Body of pancreas (tissue), 4 donors: Measurements from ENCODE around the gene GFM1. TPM values are rescaled to one million over a fixed set of nuclear protein-coding genes. Genes with fewer than 3 reads are reported as not detected.

Source experiments
- ATAC-seq: fragments of 150-250 bp; one replicate; pipeline ENCODE4 v1.9.1; 2016
- DNase-seq, 4 donors: peaks; one replicate each; pipeline ENCODE4 v3.0.0-alpha.2; 2019
- H3K27ac ChIP-seq, 4 donors: fragments of 200-600 bp; sonication (generic); 1 replicate in 3 of 4; 2 replicates in 1 of 4; pipeline versions ENCODE4 v1.5.1 to v1.6.1; 2016 to 2019; ENCODE audit warnings: mild to moderate bottlenecking in 1 of 4, mixed read lengths in 1 of 4, moderate library complexity in 1 of 4
- H3K27me3 ChIP-seq, 2 donors: fragments of 200-600 bp; sonication (generic); one replicate each; pipeline ENCODE4 v1.6.0; 2016; ENCODE audit warnings: mild to moderate bottlenecking in 1 of 2
- H3K36me3 ChIP-seq, 2 donors: fragments of 200-600 bp; sonication (generic); replicated peaks in 1 of 2; 2 replicates each; pipeline ENCODE4 v1.5.1; 2016; ENCODE audit warnings: low read depth in 2 of 2; ENCODE audit not compliant: insufficient read depth in 1 of 2
- H3K4me1 ChIP-seq: fragments of 200-600 bp; sonication (generic); one replicate; pipeline ENCODE4 v1.6.0; 2016
- H3K4me3 ChIP-seq, 2 donors: fragments of 200-600 bp; sonication (generic); 1 replicate in 1 of 2; 2 replicates in 1 of 2; pipeline ENCODE4 v1.5.1; 2016 to 2019
- H3K9me3 ChIP-seq, 3 donors: fragments of 200-600 bp; sonication (generic); 1 replicate in 2 of 3; 2 replicates in 1 of 3; pipeline ENCODE4 v1.5.1; 2016
- POLR2A ChIP-seq, 3 donors: fragments of 450-650 bp; IDR thresholded peaks; one replicate each; pipeline ENCODE4 v1.6.1; 2016; ENCODE audit warnings: antibody characterized with exemption in 3 of 3, mild to moderate bottlenecking in 2 of 3
- WGBS, 2 donors: methylation state at CpG; one replicate each; pipeline ENCODE4 v1.1.5; 2017; 5-methylcytosine and 5-hydroxymethylcytosine counted together
- intact Hi-C: fragments of 100-400 bp; cut with DNase I; formaldehyde crosslinking; loops from one replicate; pipeline ENCODE4 v1.15.1; 2023
- total RNA-seq, 2 donors: library from RNA; depleted of rRNA; stranded (reverse); fragments of >200 nt; gene quantifications; one replicate each; pipeline ENCODE4 v1.1.0, GENCODE V29; 2016
- TF ChIP-seq, protein P1 (sequence below), 7 experiments: fragments of 450-650 bp in 4 of 7; fragments of 200-600 bp in 3 of 7; sonication (generic) in 3 of 7; IDR thresholded peaks; one replicate each; pipeline ENCODE4 v1.5.1; 2016 to 2019; ENCODE audit warnings: antibody characterized with exemption in 7 of 7

Gene GFM1
- total RNA-seq: 10 to 100 TPM; 25.4 to 53.7 TPM

DNA sequence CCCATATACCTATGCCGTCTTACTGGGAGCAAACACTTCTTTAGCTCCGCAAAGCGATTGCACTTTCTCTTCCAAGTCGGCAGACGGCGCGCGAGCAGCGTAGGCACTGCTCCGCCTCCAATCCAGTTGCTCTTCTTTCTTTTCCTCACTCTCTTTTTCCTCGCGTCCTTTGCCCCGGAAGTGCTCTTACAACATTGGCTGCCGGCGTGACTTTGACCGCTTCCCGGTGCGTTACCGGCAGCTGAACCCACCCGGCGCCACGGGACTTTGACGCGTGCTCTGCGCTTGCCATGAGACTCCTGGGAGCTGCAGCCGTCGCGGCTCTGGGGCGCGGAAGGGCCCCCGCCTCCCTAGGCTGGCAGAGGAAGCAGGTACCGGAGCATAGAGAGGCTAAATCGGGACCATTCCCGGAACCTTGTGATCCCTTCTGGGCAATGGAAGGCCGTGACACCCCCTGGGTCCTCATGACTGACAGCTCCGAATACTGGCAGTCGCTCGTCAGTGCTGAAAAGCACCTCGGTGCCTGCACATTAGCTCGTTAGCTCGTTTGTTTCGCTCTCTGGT, at the start of gene GFM1:
Gene GFM1, plus strand, starts transcription at position 183 of the 564 bp plus-strand sequence. Its CDS starts 108 bp downstream, at position 291.
- Histone ChIP-seq H3K4me3 (peak within 1 kb of the TSS; percentile 67 to 70), H3K27me3 (no peaks in the 10 kb centered on the region), H3K9me3 (no peaks in the 10 kb centered on the region), H3K27ac (peak within 1 kb of the TSS in 3 of 4 donors; percentile 66 to 87 (median 81)), H3K4me1 (peaks cover 15% of the 10 kb centered on the region), H3K36me3 (no peaks in the 10 kb centered on the region)
- peak; percentile 99 for ATAC-seq
- DNase-seq: peak; percentile 92 to 96 (median 93)
- intact Hi-C loops: no loop called here
- 0% methylated on average over 42 of the region's 42 CpGs for WGBS, 2 donors
- TF ChIP-seq, protein P1, sequence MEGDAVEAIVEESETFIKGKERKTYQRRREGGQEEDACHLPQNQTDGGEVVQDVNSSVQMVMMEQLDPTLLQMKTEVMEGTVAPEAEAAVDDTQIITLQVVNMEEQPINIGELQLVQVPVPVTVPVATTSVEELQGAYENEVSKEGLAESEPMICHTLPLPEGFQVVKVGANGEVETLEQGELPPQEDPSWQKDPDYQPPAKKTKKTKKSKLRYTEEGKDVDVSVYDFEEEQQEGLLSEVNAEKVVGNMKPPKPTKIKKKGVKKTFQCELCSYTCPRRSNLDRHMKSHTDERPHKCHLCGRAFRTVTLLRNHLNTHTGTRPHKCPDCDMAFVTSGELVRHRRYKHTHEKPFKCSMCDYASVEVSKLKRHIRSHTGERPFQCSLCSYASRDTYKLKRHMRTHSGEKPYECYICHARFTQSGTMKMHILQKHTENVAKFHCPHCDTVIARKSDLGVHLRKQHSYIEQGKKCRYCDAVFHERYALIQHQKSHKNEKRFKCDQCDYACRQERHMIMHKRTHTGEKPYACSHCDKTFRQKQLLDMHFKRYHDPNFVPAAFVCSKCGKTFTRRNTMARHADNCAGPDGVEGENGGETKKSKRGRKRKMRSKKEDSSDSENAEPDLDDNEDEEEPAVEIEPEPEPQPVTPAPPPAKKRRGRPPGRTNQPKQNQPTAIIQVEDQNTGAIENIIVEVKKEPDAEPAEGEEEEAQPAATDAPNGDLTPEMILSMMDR (IDR thresholded peaks at IDR 0.05): peak; percentile 51 to 95 (median 80)
- TF ChIP-seq POLR2A (IDR thresholded peaks at IDR 0.05): peak; percentile 30 to 80 (median 69)

DNA sequence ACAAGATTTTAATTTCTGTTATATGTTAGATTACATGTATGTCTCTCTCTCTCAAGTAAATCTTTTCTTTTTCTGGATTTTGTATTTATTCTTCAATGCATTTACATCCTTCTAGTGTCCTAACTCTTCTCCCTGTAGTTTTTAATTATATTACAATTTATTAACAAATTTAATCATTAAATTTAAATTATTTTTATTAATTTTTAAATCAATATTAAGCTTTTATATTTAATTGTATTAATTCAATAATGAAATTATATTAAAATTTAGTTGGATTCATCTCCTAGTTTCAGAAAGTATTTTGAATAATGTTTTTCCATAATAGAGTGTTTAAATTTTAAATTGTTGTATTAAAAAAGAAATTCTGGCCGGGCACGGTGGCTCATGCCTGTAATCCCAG, 43.5 kb upstream of the GFM1 start:
- no peaks in the 10 kb centered on the region for H3K36me3 ChIP-seq
- ATAC-seq: no peak
- H3K27me3 ChIP-seq: no peaks in the 10 kb centered on the region
- WGBS, 2 donors: 77 to 93% methylated on average over 2 of the region's 2 CpGs
- H3K4me3 ChIP-seq: no peak overlapping the region
- DNase-seq: no peak
- H3K27ac ChIP-seq: no peak overlapping the region
- intact Hi-C loops: no loop called here
- H3K4me1 ChIP-seq: no peaks in the 10 kb centered on the region
- no peaks in the 10 kb centered on the region for H3K9me3 ChIP-seq
- TF ChIP-seq, protein P1 (IDR thresholded peaks at IDR 0.05): no peak
- no peak for TF ChIP-seq POLR2A (IDR thresholded peaks at IDR 0.05)

DNA sequence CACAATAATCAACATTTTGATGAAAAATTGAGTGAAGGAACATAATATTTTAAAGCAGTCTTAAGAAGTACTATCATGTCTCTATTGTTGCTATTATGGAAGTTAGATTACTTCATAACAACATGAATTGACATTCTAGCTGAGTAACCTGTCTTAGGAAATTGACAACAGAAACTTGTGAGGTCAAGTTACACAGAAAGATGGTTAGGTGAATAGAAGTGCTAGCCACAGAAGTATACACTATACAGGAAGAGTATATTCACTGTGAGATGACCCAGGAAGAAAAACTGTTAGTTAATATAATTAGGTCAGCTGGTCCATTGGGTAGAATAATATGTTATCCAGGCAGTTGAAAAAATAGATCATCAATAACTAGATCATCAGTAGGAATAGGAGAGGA, 42.1 kb upstream of the GFM1 start:
- TF ChIP-seq POLR2A (IDR thresholded peaks at IDR 0.05): no peak
- TF ChIP-seq, protein P1 (IDR thresholded peaks at IDR 0.05): no peak

DNA sequence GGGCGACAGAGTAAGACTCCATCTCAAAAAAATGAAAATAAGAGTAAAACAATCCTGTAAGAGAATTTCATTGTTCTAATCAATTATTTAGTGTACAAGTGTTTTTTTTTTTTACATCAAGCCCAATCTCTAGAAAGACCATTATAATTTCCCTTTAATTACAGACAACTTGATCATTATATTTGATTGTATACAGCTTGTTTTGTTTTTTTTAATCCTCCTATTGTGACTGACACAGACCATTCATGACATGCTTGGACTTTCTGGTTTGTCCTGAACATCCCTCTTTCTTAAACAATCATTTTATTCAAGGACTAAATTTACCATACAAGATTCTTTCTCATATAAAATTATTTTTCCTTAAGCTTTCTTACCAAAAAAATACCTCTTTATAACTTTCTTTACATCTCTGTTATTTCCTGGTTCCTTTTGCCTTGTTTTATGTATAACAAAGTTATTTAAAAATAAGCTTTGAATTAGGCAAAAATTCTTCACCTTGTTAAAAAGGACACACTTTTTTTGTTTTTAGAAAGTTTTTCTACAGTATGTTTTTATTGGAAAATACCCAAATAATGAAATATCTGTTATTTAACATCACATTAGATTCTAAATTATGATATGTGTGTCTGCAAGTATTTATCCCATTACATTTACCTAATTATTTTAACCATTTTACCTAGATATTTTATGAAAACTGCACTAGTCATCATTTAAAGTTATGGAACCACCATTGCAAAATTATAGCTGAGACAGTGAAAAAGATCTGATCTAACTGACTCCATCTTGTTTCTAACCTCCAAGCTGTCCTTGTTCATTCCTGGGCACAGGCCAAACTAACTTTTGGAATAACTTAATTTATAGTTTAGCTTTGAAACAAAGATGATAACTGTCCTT, 26.1 kb upstream of the GFM1 start:
- DNase-seq (no peak), ATAC-seq (no peak)
- intact Hi-C loops: no loop called here
- no peaks in the 10 kb centered on the region for H3K36me3 ChIP-seq
- H3K9me3 ChIP-seq: peaks cover 0 to 5% (median 0%) of the 10 kb centered on the region in 3 donors
- H3K4me1 ChIP-seq: no peaks in the 10 kb centered on the region
- H3K27me3 ChIP-seq: no peaks in the 10 kb centered on the region
- TF ChIP-seq POLR2A (IDR thresholded peaks at IDR 0.05): no peak
- TF ChIP-seq, protein P1 (IDR thresholded peaks at IDR 0.05): no peak
- WGBS, 2 donors: 31 to 55% methylated on average over 1 of the region's 1 CpG
- no peak overlapping the region for H3K27ac ChIP-seq
- H3K4me3 ChIP-seq: no peak overlapping the region

More for the DNA sequence above, 42.1 kb upstream of the GFM1 start:
- Histone ChIP-seq H3K27me3 (no peaks in the 10 kb centered on the region), H3K27ac (no peak overlapping the region), H3K4me1 (no peaks in the 10 kb centered on the region), H3K36me3 (no peaks in the 10 kb centered on the region), H3K4me3 (no peak overlapping the region), H3K9me3 (no peaks in the 10 kb centered on the region)
- DNase-seq (no peak), ATAC-seq (no peak)
- intact Hi-C loops: no loop called here
